GM18861 (cell line): ENCODE measurements around the gene PQBP1.
A peak's percentile ranks its signal among the peaks of the same experiment; 100 is the strongest.

Source experiments
- ATAC-seq: cut with Tn5 transposase; IDR thresholded peaks from one replicate; pipeline ENCODE4 v1.9.1; 2021; ENCODE audit not compliant: unreplicated experiment

PQBP1 gene

DNA sequence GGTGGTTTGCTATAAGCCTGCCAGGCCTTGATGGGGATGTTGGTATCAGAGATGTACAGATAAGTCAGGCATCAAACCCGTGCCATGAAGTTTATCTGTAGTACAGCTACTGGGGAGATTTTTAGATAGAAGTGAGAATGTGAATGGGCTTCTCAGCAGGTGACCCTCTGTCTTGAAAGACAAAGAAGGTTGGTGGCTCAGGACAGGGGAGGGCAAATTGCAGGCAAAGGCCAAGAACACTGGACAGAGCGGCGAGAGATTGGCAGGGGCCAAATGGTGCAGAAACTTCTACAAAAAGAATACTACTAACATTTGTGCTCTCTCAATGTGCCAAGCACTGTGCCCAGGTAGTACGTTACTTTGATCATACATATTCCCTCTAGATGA is 23.0 kb downstream of the PQBP1 start:
- no peak for ATAC-seq

DNA sequence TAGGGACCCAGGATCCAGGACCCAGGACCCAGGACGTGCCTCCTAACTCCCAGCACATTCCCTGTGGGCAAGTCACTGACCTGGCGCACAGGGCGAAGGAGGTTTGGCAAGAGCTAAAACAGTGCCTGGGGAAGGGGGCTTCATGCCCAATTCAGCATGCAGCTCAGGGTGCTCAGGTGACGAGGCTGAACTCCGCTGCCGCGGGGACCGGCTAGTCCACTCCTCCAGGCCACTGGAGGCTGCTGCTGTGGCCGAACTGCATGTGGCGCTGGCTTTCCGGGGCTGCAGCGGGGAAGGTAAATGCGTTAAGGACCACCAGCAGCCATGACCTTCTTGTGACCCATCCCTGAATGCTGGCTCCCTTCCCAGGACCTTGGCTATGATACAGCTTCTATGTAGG is 26.0 kb downstream of the PQBP1 start:
- no peak for ATAC-seq

DNA sequence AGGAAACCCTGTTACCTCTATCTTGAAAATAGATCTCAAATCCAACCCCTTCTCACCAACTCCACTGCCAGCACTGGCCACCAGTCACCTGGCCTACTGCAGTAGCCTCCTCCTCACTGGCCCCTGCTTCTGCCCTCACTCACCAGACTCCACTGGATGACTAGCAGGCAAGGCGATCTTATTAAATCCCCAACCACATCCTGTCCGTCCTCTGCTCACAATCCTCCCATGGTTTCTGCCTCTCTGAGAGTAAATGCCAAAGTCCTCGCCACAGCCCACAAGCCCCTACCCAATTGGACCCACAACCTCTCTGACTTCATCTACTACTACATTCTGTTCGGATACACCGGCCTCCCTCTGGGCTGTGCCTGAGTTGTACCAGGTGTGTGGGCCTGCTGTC is 26.5 kb downstream of the PQBP1 start:
- ATAC-seq = no peak

DNA sequence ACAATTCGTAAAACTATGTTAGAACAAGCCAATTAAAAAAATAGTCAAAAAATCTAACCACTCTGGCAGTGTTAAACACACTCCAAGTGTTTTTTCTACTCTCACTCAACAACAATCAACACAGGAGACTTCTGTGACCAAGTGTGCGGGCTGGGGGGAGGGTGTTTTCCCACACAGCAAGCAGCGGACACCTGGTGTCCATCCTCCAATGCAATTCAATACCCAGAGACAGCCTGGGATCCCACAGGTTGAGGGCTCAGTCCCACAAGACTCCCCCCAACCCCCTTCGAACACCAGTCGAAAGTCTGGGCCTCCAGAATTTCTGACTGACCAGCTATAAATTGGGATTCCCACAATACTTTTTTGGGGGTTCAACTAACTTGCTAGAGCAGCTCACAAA is 29.4 kb downstream of the PQBP1 start:
- ATAC-seq = no peak

DNA sequence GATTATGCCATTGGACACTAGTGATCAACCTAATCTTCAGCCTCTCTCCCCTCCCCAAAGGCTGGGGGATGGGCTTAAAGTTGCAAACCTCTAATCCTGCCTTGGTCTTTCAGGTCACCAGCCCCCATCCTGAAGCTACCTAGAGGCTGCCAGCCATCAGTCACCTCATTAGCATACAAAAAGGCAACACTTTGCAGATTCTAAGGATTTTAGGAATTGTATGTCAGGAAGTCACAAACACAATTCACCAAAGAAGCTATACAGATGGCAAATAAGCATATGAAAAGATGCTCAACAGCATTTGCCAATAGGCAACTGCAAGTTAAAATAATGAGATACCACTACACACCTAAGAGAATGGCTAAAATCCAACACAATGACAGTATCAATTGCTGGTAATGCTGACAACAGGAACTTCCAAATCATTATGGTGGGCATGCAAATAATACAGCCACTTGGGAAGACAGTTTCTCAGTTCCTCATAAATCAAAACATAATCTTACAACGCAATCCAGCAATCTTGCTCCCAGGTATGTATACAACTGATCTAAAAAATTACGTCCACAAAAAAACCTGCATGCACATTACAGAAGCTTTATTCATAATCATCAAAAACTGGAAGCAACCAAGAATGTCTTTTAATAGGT is 30.1 kb downstream of the PQBP1 start:
- ATAC-seq = no peak

DNA sequence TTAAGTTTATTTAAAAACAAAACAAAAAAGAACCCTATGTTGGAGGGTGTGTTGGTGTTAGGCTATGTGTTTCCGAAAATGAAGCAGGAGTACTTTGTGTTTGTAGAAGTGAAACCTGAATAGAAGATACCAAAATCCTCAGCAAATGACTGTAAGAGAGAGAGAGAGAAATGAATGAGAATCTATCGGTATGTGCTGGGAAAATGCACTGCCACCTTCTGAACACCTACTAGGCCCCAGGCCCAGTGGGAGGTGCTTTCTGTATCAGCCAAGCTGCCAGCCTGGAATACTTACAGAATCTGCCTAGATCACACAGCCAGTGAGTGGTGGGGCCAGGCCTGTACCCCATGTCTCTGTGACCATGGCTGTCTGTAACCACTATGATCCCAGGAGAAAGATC is 36.0 kb downstream of the PQBP1 start:
- ATAC-seq = peak; percentile 20

DNA sequence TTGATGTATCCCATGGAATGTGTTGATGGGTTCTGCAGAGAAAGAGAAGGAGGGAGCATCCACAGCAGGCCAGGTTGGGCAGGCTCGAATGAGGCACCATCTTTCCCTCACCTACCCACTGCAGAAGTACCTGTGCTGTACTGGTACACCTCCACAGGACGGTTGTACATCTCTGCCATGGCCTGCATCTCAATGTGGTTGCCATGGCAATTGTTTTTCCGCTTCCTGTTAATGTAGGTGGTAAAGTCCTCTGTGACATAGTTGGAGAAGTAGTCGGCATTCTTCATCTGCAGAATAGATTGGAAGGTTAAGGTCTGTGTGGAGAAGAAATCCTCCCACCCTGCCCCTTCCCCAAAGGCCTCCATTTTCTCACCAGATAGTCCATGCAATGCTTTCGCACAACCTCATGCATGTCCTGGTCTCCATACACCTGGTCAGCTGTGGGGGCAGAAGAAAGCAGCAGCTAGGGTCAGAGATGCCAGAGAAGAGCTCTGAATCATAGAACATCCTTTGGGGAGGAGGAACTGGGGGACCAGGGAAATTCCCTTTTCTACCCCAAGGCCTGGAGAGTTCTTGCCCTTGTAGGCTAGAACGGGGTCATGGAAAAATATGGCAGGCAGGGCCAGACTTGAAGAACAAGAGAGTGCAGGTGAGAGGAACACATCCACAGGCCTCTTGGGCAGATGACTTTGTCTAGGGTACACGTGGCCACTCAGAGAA is 37.0 kb downstream of the PQBP1 start:
- ATAC-seq = no peak

DNA sequence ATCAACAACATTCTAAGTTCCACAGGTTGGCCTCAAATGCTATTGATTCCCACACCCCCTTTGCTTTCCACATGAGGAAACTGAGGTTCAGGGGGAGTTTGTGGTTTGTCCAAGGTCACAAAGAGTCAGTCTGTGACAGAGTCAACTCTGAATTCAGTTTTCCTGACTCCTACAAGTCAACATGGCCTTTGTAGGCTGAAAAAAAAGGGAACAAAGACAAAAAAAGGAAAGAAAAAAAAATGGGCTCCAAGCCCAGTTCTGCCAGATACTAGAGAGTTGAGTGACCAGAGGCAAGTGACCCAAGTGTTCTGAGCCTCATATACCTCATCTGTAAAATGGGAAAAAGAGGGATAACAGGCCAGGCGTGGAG is 37.6 kb downstream of the PQBP1 start:
- ATAC-seq = no peak

DNA sequence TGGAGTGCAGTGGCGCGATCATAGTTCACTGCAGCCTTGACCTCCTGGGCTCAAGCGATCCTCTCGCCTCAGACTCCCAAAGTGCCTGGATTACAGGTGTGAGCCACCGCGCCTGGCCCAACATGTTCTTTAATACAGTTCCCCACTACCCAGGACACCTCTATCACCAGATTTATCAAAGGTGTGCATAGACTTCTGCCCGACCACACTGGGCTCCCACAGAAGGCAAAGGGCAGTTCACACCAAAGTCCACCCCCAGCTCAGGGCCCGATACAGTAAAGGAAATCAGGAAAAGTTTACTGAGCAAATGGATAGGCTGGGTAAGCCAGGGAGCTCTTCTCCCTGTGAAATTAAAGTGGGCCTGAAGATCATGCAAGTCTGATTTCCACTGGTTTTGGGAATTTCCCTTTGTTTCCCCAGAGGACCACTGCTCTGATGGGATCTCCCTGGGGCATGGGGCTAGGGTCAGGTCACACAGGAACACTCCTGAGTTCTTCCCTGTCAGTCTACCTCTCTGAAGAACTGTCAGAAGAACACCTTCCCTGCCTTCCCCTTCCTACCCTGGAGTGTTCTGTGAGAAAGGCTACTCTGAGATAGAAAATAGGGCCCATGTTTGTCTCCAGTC is 38.8 kb downstream of the PQBP1 start:
- ATAC-seq = no peak

DNA sequence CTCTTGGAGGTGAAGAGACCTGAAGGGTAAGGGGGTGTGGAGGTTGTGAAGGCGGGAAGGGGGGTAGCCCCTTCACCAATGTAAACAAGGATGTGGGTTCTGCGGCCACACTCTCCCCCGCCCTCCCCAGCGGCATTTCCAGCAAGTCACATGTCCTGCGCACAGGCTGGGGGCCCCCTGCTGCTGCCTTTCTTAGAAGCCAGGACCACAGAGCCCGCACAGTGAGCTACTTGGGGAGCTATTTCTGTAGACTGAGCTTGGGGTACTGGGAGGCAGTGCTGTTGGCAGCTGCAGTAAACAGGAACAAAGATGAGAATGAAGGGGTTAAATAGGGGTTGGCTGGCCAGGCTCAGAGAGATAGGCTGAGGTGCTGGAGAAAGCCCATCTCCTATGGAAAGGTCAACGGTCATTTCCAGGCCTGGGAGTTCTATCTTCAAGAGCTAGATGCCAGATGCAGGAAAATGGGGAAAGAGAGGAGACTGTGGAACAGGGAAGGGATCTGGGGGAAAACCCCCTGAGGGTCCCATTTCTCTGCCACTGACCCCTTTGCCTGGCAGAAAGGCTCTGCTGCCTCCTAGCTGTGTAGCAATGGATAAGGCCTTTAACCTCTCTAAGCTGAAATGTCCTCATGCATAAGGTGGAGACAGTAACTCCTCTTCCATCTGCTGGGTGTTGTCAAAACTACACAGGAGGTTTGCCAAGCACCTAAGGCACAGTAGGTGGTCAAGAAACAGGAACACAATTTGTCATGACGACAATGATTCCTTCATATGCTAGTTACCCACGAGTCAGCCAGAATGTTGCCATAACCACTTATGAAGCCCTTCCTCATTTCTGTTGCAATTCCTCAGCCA is 39.6 kb downstream of the PQBP1 start:
- ATAC-seq = peak; percentile 46

DNA sequence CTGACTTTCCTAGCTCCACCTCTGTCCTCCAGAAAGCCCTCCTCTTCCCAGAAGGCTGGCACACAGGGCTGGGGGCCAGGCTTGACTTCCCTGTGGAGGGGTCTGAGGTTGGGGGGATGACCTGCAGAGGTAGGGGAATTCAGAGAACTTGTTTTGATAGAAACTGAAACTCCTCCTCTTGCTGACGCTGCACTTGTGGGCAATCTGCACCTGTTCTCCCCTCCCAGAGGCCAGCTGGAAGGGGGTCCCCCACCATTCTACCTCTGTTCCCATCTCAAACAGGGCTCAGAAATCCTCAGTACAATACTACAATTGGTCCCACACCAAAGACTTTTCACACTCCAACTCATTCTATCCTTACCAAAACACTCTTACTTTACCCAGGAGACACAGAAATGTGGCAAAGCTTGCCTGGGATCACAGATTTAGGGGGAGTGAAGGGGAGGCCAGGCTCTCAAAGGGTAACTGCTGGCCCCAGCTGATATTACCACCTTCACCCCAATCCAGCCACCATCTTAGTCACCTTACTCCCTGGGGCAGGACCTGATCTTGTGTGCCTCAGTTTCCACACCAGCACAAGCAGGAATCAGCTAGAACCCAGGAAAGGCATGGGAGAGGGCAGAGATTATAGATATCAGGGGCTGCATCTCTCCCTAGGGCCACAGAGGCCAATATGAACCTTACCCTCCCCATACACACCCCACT is 41.1 kb downstream of the PQBP1 start:
- peak; percentile 44 for ATAC-seq

DNA sequence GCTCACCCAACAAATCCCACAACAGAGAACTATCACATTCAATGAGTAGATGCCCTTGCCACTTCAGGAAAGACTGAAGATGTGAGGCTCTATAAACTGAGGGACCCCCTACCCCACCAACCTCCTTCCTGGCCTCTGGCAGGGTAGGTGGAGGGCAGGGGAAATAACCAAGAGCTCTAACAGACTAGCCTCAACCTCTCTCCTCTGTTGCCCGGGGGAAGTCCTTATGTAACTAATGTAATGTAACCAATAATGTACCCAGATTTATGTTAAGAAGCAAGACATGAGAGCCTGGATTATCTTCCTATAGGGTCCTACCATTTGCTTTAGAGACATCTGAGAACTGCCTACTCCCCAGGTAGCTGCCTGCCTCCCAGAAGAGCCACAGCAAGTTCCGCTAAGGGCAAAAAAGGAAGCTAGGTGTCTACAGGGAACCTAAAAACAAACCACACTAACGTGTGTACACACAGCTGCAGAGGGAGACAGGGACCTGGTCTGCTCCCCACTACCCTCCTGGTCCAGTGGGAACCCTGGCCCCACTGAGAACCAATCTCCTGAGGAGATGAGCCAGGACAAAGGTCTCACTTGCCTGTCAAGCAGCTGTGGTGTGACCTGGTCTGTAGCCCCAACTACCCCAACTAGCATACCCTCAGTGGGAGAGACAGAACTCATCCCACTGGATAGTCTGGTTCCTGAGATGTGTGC is 41.9 kb downstream of the PQBP1 start:
- ATAC-seq = peak; percentile 22

DNA sequence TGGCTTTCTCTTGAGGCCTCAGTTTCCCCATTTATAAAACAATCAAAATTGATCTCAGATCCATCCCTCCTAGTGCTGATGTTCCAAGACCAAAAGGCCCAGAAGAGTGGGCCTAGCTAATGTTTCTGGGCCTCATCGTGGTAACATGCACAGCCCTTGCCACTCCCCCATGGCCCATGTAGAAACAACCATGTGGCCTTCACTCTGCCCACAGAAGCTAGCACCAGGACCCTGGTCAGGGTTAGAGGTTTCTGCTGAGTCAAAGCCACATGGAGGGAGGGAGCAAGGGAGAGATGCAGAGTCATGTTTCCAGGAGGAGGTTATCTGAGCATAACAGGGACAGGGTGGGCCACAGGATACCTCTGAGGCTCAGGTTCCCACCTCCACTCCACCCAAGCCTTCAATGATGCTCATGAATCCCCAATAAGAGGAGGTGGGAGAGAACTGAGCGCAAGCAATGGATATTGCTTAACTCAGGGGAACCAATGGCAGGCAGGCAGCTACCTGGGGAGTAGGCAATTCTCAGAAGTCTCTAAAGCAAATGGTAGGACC is 42.8 kb downstream of the PQBP1 start:
- no peak for ATAC-seq

DNA sequence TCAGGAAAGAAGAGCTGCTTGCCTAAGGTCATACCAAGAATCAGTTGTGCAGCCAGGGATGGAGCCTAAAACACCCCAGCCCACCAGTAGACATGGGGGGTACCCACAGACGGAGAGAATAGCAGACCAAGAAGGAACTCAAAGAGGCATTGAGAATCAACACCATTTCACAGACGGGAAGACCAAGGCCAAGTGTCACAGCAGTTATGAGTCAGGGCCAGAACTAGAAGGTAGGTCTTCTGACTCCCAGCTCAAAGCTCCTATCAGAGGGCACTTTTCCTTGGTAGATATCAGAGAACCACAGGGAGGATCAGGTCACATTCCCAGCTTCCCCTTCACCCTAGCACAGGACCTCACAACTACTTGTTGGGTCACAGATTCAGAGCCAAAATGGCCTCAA is 45.2 kb downstream of the PQBP1 start:
- ATAC-seq = no peak

DNA sequence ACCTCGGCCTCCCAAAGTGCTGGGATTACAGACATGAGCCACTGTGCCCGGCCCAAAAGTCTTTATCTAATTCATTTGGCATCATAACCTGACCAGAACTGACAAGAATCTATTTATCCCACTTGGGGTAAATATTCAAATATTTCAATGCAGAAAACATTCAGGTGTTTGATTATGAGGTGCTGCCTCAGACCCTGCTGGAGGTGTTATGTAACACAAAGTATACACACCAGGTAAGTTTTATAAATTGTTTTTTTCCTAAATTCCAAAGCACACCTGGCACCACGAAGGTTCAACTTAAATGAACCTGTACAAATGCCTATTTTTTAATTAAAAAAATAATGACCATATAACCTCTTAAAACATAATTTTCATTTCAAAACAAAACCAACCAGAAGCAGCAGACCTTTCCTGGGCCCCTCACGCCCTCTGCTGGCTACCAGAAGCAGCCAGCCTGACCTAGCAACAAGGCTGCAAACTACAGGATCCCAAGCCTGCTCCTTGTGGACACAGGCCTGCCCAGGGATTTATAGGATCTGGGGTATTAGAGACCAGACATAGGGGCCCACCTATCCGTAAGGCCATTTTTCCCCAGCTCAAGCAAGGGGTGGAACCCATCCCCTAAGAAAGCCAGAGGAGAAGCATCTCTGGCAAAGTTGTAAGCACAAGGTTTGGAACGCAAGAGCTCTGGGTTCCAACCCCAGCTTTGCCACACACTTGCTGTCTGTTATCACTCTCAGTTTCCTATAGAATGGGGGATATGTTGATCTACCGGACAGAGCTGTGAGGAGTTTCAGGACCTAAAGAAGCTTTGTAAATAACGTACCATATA is 48.0 kb downstream of the PQBP1 start:
- no peak for ATAC-seq

DNA sequence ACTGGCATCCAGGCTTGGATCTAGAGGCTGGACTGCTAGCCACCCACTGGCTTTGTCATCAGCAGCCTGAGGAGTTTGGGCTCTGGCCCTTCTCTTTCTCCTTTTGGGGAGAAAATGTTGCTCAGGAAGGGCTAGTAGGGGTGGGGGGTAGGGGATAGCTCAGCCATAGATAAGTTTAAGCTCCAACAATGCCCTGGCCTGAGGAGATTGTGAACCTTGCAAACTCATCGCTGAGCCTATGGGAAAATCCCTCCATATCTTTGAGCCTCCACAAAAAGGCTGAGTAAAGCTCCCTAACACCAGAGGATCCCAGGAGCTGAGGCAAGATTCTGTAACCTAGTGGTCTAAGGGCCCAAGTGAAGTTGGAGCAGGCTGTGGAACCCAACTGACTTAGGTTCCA is 50.9 kb downstream of the PQBP1 start:
- ATAC-seq = no peak
